GM06990 (cell line): ENCODE data around the gene YBEY.

Experiments
- DNase-seq: peaks from one replicate; pipeline ENCODE4 v3.0.0-alpha.2; 2011; ENCODE audit not compliant: insufficient read length; ENCODE audit errors: extremely low read depth
- H3K27me3 ChIP-seq: replicated peaks from 2 replicates; pipeline ENCODE4 v1.6.0; 2011; ENCODE audit warnings: low read length; ENCODE audit not compliant: control insufficient read depth, insufficient read depth
- H3K36me3 ChIP-seq: 2 replicates; pipeline ENCODE4 v1.5.1; 2011; ENCODE audit warnings: low read length; ENCODE audit not compliant: control insufficient read depth, insufficient read depth
- H3K4me3 ChIP-seq: replicated peaks from 2 replicates; pipeline ENCODE4 v1.5.1; 2011; ENCODE audit warnings: low read depth, mild to moderate bottlenecking, control low read depth, low read length
- CTCF ChIP-seq: IDR thresholded peaks from 2 replicates; pipeline ENCODE4 v1.5.1; 2011; ENCODE audit warnings: low read length, control low read depth, mild to moderate bottlenecking, inconsistent platforms; ENCODE audit not compliant: insufficient read depth, poor library complexity, severe bottlenecking

YBEY gene

GRCh38 chr21:46320331-46320801 lies 34.2 kb downstream of the YBEY start:
- no peak for TF ChIP-seq CTCF
- DNase-seq, result no peak
- H3K36me3 ChIP-seq, result peaks cover 5% of the 10 kb centered on the region
- no peak overlapping the region for H3K4me3 ChIP-seq
- H3K27me3 ChIP-seq, result no peaks in the 10 kb centered on the region

GRCh38 chr21:46322351-46323226 lies 36.4 kb downstream of the YBEY start:
- no peak for DNase-seq
- Histone ChIP-seq H3K4me3 (peak overlapping the region; percentile 85), H3K36me3 (peaks cover 3% of the 10 kb centered on the region), H3K27me3 (no peaks in the 10 kb centered on the region)
- no peak for TF ChIP-seq CTCF

DNA sequence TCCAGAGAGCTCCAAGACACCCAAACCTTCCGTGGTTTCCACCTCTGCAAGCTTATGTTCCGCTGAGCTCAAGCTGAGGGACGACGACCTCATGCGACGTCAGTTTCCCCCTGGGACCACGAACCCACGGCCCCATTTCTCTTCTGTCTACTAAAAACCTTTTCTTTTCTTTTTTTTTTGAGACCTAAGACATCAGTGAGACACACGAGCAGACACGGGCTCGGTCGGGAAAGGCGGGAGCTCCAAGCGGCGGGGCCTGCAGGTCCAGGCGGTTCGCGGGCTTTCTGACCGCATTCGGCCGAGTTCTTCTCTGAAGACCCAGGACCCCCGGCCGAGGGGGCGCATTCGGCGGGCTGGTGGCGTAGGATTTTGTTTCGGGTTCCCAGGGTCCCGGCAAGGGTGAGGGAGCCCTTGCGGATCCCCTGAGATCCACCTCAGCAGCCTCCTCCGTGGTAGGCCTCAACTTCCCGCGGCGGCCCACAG lies 37.1 kb downstream of the YBEY start:
- Histone ChIP-seq H3K4me3 (peak overlapping the region; percentile 85), H3K27me3 (no peaks in the 10 kb centered on the region), H3K36me3 (peaks cover 5% of the 10 kb centered on the region)
- DNase-seq, result no peak
- no peak for TF ChIP-seq CTCF

DNA sequence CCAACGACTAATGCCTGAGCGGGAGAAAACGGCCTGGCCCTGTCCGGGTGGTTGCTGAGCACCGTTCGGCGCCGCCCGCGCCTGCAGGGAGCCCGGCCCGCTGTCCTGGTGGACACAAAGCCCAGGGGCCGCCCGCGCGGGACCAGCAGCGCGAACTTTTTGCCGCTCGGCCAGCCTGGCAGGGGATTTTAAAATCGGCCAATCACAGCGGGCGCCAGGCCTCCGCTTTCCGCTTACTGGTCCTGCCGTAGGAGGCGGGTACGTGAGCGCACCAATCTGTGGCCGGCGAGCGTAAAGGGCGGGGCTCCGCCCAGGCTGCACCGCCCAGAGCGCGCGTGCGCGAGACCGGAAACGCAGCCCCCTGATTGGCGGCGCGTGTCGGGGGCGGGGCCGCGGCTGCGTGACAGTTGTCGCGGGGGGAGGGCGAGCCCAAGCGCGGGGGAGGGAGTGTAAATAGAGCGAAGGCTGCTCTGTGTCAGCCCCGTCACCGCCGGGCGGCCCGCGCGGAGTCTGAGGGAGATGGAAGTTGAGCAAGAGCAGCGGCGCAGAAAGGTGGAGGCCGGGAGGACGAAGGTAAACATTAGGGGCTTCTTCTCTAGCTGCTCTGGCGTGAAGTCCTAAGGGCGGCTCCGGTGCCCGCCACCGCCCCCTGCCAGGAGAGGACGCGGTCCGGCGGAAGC lies 37.7 kb downstream of the YBEY start, which contains the start of the genes C21orf58 and PCNT:
C21orf58 (minus strand) TSS at position 161 of the 680 bp plus-strand sequence. CDS start 1,132 bp downstream, outside the sequence.
PCNT (plus strand) TSS at position 447 of the 680 bp plus-strand sequence; CDS start at position 520, 73 bp downstream.
- H3K36me3 ChIP-seq, result peaks cover 5% of the 10 kb centered on the region
- TF ChIP-seq CTCF, result no peak
- DNase-seq, result peak; percentile 99

GRCh38 chr21:46324390-46325072 lies 38.4 kb downstream of the YBEY start:
- H3K36me3 ChIP-seq, result peaks cover 4% of the 10 kb centered on the region
- no peaks in the 10 kb centered on the region for H3K27me3 ChIP-seq
- peak overlapping the region; percentile 70 for H3K4me3 ChIP-seq
- DNase-seq, result peak; percentile 88
- TF ChIP-seq CTCF, result no peak

More for the DNA sequence above, 37.7 kb downstream of the YBEY start, which contains the start of the genes C21orf58 and PCNT:
- H3K27me3 ChIP-seq, result no peaks in the 10 kb centered on the region
- H3K4me3 ChIP-seq, result peak within 1 kb of the TSS; percentile 85
